ENCODE measurements around the gene FOXD1. TPM values are rescaled to one million over a fixed set of nuclear protein-coding genes. Genes with fewer than 3 reads are reported as not detected.

FOXD1 gene
- polyA plus RNA-seq, 2 of the 4 experiments (the other 2 are of a cell fraction): 2.2 to 8.2 TPM

DNA sequence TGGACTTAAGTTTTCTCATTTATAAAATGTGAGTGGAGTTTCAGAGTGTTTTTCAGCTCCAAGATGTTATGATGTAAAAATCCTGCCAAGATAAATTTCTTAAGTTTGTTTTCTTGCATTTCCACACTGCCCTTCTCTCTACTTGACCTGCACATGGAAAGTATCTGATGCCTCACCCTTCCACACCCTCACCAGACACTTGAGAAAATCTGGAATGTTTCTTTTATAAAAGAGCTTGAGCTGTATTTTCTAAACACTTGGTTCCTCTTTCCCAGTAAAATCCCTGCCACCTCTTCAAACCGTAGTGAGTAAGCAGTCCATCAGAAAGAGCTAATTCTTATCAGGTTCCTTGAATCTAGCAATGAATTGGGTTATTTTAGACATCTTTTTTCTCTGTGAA, 42.9 kb downstream of the FOXD1 start:
- FAIRE-seq (no peak), DNase-seq (ENCODE audit: low read depth in 1 of 2, low spot score in 1 of 2) (no peak), ATAC-seq (no peak)
- H3K9me3 ChIP-seq: no peaks in the 10 kb centered on the region
- no peak overlapping the region for H3K4me2 ChIP-seq
- no peak overlapping the region for H3K27ac ChIP-seq
- POLR2A ChIA-PET: no interaction called here
- CTCF ChIA-PET: interaction anchor here (0.7 to 2.3 kb wide), 6 partner anchors 10 to 316 kb away, joined by 3 to 7 read pairs (median 3); no protein-coding TSS in a partner anchor
- TF ChIP-seq NPAS2 (CRISPR knock-in tag; IDR thresholded peaks at IDR 0.05; ENCODE audit: borderline replicate concordance): no peak
- no peak for TF ChIP-seq EHF (CRISPR knock-in tag; IDR thresholded peaks at IDR 0.05)
- TF ChIP-seq ESRRA (IDR thresholded peaks at IDR 0.05; ENCODE audit: borderline replicate concordance, low read length): no peak
- no peak for TF ChIP-seq HOXA7 (CRISPR knock-in tag; IDR thresholded peaks at IDR 0.05)
- no peak for TF ChIP-seq JUN (IDR thresholded peaks at IDR 0.05)
- TF ChIP-seq FOSL2 (IDR thresholded peaks at IDR 0.05): no peak
- no peak for TF ChIP-seq FOSL2 (CRISPR knock-in tag; IDR thresholded peaks at IDR 0.05)
- no peak for TF ChIP-seq REST (IDR thresholded peaks at IDR 0.05)
- 11% methylated on average over 1 of the region's 1 CpG for WGBS (ENCODE audit: missing lambda C conversion rate)
- H3K4me3 ChIP-seq: no peak overlapping the region
- H3K4me1 ChIP-seq: no peaks in the 10 kb centered on the region

DNA sequence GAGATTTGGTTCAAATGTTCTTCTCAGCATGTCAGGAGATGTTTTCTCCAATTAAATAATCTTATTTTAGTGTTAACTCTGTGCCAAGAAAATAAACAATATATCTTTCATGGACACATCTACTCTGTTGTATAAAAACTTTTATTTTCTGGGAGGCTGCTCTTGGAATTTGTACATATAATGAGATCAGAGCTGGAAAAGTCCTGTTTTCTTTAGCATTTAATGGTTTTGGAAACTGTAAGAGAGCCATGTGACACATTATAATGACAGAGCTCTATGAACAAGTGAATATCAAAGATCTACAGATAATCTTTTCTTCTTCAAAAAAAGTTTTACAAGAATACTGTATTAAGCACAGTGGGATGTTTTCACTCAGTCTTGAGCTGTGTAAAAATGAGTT, 48.8 kb downstream of the FOXD1 start:
- Histone ChIP-seq H3K27ac (no peak overlapping the region), H3K9me3 (no peaks in the 10 kb centered on the region), H3K4me1 (no peaks in the 10 kb centered on the region), H3K4me3 (no peak overlapping the region), H3K4me2 (no peak overlapping the region)
- FAIRE-seq (no peak), DNase-seq (ENCODE audit: low read depth in 1 of 2, low spot score in 1 of 2) (no peak), ATAC-seq (no peak)
- ChIA-PET POLR2A (no interaction called here), CTCF (interaction anchor here (1.1 to 3.2 kb wide), 5 partner anchors 10 to 51 kb away, joined by 3 to 8 read pairs (median 3); no protein-coding TSS in a partner anchor)
- TF ChIP-seq HOXA7 (CRISPR knock-in tag; IDR thresholded peaks at IDR 0.05) (no peak), JUN (IDR thresholded peaks at IDR 0.05) (no peak), EHF (CRISPR knock-in tag; IDR thresholded peaks at IDR 0.05) (no peak), PBX3 (IDR thresholded peaks at IDR 0.05) (no peak), KDM1A (IDR thresholded peaks at IDR 0.05; ENCODE audit: low read depth) (no peak), FOSL2 (IDR thresholded peaks at IDR 0.05) (no peak), FOSL2 (CRISPR knock-in tag; IDR thresholded peaks at IDR 0.05) (no peak), ESRRA (IDR thresholded peaks at IDR 0.05; ENCODE audit: borderline replicate concordance, low read length) (no peak), HES2 (IDR thresholded peaks at IDR 0.05) (no peak), HOXB13 (CRISPR knock-in tag; IDR thresholded peaks at IDR 0.05; ENCODE audit: low read depth) (no peak), TP53 (CRISPR knock-in tag; IDR thresholded peaks at IDR 0.05) (no peak), MYC (IDR thresholded peaks at IDR 0.05; ENCODE audit: borderline replicate concordance, low read length) (no peak), CBX8 (IDR thresholded peaks at IDR 0.05) (no peak), CBX2 (IDR thresholded peaks at IDR 0.05; ENCODE audit: borderline replicate concordance, low read depth) (no peak), SREBF2 (IDR thresholded peaks at IDR 0.05) (no peak), FOXS1 (CRISPR knock-in tag; IDR thresholded peaks at IDR 0.05) (no peak)
- TF ChIP-seq, protein P1, sequence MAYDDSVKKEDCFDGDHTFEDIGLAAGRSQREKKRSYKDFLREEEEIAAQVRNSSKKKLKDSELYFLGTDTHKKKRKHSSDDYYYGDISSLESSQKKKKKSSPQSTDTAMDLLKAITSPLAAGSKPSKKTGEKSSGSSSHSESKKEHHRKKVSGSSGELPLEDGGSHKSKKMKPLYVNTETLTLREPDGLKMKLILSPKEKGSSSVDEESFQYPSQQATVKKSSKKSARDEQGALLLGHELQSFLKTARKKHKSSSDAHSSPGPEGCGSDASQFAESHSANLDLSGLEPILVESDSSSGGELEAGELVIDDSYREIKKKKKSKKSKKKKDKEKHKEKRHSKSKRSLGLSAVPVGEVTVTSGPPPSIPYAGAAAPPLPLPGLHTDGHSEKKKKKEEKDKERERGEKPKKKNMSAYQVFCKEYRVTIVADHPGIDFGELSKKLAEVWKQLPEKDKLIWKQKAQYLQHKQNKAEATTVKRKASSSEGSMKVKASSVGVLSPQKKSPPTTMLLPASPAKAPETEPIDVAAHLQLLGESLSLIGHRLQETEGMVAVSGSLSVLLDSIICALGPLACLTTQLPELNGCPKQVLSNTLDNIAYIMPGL (CRISPR knock-in tag; IDR thresholded peaks at IDR 0.05; ENCODE audit: borderline replicate concordance): no peak

Other genes with a start within 250 kb of the FOXD1 start
- gene BTF3, start 49.7 kb upstream of the FOXD1 start, polyA plus RNA-seq (2011; rRNA removed): 905 and 1,048 TPM in 2 replicates
- 1,119 to 1,187 TPM (median 1,159 TPM) in 3 replicates for gene BTF3, start 49.7 kb upstream of the FOXD1 start, polyA plus RNA-seq (2017; fragmentation: RNase III; extraction: RNeasy Plus Mini Kit Qiagen cat#74134 plus additional on column Dnase treatment)
- gene ANKRA2, start 116.9 kb upstream of the FOXD1 start, polyA plus RNA-seq (2011; rRNA removed): 26.8 and 38.3 TPM in 2 replicates
- 10.7 to 13.2 TPM (median 12.5 TPM) in 3 replicates for gene ANKRA2, start 116.9 kb upstream of the FOXD1 start, polyA plus RNA-seq (2017; fragmentation: RNase III; extraction: RNeasy Plus Mini Kit Qiagen cat#74134 plus additional on column Dnase treatment)
- 25.9 and 44.0 TPM in 2 replicates for gene UTP15, start 117.0 kb upstream of the FOXD1 start, polyA plus RNA-seq (2011; rRNA removed)
- 21.6 to 24.8 TPM (median 22.6 TPM) in 3 replicates for gene UTP15, start 117.0 kb upstream of the FOXD1 start, polyA plus RNA-seq (2017; fragmentation: RNase III; extraction: RNeasy Plus Mini Kit Qiagen cat#74134 plus additional on column Dnase treatment)
- 22.3 and 28.9 TPM in 2 replicates for gene ARHGEF28, start 177.4 kb upstream of the FOXD1 start, polyA plus RNA-seq (2011; rRNA removed)
- 14.8 to 17.6 TPM (median 17.0 TPM) in 3 replicates for gene ARHGEF28, start 177.4 kb upstream of the FOXD1 start, polyA plus RNA-seq (2017; fragmentation: RNase III; extraction: RNeasy Plus Mini Kit Qiagen cat#74134 plus additional on column Dnase treatment)